GM10248 (cell line): ENCODE measurements around the gene CXCL11.

Experiments used
- CTCF ChIA-PET: fragments of 300-600 bp; sonication (Branson Sonifier 250); formaldehyde crosslinking; extraction: SDS; loops from one replicate; lab custom pipeline; 2021; ENCODE audit warnings: antibody characterized with exemption; lab: Yijun Ruan, JAX
- POLR2A ChIA-PET: fragments of 350-650 bp; sonication (Branson Sonifier 250); formaldehyde crosslinking; extraction: SDS; loops from one replicate; lab custom pipeline; 2020; ENCODE audit warnings: antibody characterized with exemption; lab: Yijun Ruan, JAX
- DNase-seq: peaks from one replicate; pipeline ENCODE4 v3.0.0; 2012; ENCODE audit errors: extremely low spot score
- TF ChIP-seq, protein P1 (sequence below): IDR thresholded peaks from 2 replicates; pipeline ENCODE4 v1.5.1; 2012; ENCODE audit warnings: mild to moderate bottlenecking, low read depth; ENCODE audit errors: extremely low read depth, missing control alignments, control extremely low read depth

Gene CXCL11

DNA sequence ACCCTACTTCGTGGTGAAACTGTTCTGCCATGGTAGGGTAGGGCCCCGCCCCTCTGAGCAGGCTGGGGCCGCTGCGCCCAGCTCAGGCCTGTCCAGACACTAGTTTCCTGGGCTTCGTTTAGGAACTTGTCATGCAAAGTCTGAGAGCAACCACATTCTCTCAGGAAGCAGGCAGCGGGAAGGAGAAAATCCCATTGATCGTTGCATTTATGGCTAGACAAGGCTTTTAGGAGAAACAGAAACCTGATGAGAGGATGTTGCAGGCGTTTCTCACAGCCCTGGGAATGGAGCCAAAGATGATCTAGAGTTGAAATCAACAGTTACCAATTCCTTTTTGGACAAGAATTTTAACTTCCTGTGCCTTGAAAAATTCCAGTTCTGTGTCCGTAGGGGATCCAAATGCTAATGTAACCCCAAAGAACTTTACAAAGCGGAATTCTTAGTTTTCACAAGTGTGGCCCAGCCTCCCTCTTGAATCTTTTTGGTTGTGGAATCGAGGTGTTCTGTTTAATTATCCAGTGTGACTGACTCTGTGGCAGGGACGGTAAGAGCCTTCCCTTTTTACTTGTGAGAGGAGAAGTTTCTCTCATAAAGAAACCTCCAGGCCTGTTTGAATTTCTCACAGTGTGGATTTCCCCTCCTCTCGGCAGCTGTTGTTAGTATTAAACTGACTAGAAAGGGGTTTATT, 24.0 kb downstream of the CXCL11 start:
- ChIA-PET CTCF (interaction anchor here (1.0 to 2.8 kb wide), 3 partner anchors 12 to 16 kb away, joined by 3 to 8 read pairs (median 5); no protein-coding TSS in a partner anchor), POLR2A (no interaction called here)
- TF ChIP-seq, protein P1, sequence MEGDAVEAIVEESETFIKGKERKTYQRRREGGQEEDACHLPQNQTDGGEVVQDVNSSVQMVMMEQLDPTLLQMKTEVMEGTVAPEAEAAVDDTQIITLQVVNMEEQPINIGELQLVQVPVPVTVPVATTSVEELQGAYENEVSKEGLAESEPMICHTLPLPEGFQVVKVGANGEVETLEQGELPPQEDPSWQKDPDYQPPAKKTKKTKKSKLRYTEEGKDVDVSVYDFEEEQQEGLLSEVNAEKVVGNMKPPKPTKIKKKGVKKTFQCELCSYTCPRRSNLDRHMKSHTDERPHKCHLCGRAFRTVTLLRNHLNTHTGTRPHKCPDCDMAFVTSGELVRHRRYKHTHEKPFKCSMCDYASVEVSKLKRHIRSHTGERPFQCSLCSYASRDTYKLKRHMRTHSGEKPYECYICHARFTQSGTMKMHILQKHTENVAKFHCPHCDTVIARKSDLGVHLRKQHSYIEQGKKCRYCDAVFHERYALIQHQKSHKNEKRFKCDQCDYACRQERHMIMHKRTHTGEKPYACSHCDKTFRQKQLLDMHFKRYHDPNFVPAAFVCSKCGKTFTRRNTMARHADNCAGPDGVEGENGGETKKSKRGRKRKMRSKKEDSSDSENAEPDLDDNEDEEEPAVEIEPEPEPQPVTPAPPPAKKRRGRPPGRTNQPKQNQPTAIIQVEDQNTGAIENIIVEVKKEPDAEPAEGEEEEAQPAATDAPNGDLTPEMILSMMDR = no peak
- peak; percentile 75 for DNase-seq

DNA sequence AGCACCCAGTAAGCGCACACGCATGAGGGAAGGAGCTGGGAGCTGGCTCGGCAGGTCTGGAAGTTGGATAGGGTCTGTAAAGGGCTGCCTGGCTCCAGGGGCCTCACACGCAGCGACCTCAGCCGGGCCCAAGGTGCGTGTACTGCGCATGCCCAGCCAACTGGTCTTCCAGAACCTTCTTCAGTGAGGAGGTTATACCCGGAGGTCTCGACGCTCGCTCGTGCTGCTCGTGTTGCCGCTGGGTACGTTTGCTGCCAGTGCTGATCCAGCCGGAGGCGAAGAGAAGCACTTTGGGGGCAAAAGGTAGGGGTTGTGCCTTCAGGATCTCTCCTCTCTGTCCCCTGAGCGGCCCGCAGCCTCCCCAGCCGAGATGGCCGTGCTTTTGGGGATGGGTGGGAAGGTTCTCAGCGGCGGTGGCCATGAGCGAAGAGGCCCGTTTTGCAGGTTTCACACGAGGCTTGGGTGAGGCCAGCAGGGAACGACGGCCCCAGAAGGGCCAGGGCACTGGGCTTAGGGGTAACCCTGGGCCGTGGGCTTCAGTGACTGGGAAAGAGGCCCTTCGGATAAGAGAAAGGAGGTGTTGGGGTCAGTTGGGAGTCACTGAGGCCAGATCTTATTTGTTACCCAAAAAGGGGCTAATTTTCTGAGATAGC, 24.7 kb downstream of the CXCL11 start:
- no peak for DNase-seq
- TF ChIP-seq, protein P1 = no peak
- ChIA-PET CTCF (interaction anchor here (2.8 kb wide), 1 partner anchor 15 kb away, joined by 8 read pairs; no protein-coding TSS in a partner anchor), POLR2A (no interaction called here)

DNA sequence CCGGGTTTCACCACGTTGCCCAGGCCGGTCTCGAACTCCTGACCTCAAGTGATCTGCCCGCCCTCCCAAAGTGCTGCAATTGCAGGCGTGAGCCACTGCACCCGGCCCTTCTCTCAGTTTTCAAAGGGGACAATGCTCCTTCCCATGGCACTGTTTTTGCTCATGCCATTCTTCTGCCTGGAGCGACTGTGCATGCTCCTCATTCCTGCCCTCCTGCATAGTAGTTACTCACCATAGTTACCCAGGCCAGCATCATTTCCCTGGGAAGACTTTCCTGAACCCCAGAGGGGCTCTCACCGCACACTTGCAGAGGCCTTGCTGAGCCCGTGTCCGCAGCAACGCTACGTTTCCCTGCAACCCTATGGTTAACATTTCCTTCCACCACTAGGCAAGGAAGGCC, 25.3 kb downstream of the CXCL11 start:
- no peak for DNase-seq
- TF ChIP-seq, protein P1 = no peak
- ChIA-PET POLR2A (no interaction called here), CTCF (interaction anchor here (1.6 to 2.7 kb wide), 3 partner anchors 14 to 94 kb away, joined by 4 to 13 read pairs (median 6); no protein-coding TSS in a partner anchor)

DNA sequence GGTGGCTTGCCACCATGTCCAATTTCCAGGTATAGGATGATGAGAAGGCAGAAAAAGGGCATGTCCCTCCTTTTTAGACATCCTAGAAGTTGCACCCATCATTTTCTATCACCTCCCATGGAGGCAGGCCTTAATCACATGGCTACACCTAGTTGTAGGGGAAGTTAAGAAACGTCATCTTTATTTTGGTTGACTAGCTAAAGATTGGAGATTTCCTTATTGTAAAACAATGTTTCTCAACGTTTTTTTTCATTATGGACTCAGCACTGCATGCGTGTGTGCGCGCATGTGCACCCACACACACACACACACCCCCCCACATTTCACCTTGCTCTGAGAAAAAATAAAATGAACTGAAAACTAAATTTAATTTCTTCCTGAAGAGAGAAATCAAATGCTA, 26.6 kb downstream of the CXCL11 start:
- ChIA-PET POLR2A (no interaction called here), CTCF (interaction anchor here (1.6 to 2.7 kb wide), 3 partner anchors 13 to 93 kb away, joined by 4 to 13 read pairs (median 6); no protein-coding TSS in a partner anchor)
- TF ChIP-seq, protein P1 = no peak
- DNase-seq = no peak

DNA sequence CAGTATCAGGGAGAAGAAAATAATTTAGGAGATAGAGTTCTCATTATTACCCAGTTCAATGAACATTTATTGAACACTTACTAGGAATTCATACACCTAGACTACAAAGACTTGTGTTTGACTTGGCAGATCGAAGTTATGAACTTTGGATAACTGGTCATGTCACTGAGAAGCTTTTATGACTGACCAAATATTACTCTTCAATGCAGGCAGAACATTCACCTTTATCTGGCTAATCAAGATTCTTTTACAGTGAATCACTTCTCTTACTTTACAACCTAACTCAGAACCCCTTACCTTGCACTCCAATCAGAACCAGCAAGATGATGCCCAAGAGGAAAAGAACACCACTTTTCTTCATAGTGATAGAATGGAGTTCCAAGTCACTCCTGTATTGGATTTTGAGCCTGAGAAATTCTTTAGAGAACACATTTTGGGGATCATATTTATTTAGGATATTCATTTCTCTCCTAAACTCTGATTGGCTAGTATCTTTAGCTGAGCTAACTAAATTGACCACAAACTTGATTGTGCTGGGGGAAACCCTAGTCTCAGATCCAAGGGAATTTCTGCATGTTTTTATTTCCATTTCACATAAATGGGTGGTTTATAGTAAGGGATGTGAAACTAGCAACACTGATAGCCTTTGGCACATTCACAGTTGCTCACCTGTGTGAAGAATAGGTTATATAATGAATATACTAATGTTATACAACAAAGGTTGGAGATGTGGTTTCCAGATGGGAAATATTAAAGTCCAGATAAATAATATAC, 28.6 kb downstream of the CXCL11 start, which contains the start of gene CXCL9:
TSS of gene CXCL9 (minus strand) at position 421 of the 774 bp plus-strand sequence. CDS start at position 361, 60 bp downstream.
- no peak for DNase-seq
- TF ChIP-seq, protein P1 = no peak
- ChIA-PET CTCF (no interaction called here), POLR2A (no interaction called here)

DNA sequence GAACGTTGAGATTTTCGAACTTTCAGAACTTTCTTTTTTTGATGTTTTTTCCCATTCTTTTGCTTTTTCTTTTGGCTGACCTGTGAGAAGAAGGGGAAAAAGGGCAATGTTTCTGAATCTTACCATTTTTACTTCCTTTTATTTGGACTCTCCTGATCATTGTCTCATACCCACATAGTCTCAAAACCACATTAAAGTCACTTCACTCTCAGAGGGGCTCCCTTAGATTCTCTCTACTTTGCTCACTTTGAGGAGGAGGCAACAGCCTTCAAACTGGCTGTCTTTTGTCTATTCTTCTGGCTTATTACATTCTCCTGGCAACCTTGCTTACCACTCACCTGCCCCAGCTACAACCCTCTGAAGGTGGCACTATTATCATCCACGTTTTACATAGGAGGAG, 32.2 kb downstream of the CXCL11 start:
- POLR2A ChIA-PET = no interaction called here
- DNase-seq = no peak
- TF ChIP-seq, protein P1 = no peak
- CTCF ChIA-PET = interaction anchor here (1.3 kb wide), 1 partner anchor 7 kb away, joined by 5 read pairs; no protein-coding TSS in a partner anchor
